Left colon (tissue), 2 donors: ENCODE results near the gene RHO. TPM values are rescaled to one million over a fixed set of nuclear protein-coding genes. Genes with fewer than 3 reads are reported as not detected.
"Not testable (repeated sequence)": the region's sequence is repeated elsewhere in the genome, so short reads cannot be mapped to it uniquely, and the experiment has no call there.

Experiments
- ATAC-seq: fragments of 200-7000 bp; cut with Tn5 transposase; one replicate; pipeline ENCODE4 v1.9.1; 2020; ENCODE audit warnings: mild to moderate bottlenecking, moderate library complexity
- DNase-seq, 2 donors: peaks; one replicate each; pipeline ENCODE4 v3.0.0-alpha.2; 2020
- intact Hi-C, 2 donors: fragments of 100-400 bp; cut with DNase I in 1 of 2; cut with micrococcal nuclease in 1 of 2; formaldehyde crosslinking; loops; one replicate each; pipeline versions ENCODE4 v1.11.2 to v1.14.0; 2022; cut with DNase I, micrococcal nuclease
- total RNA-seq, 2 donors: library from RNA; stranded (reverse); fragmentation: NEBNext Ultra II Directional; extraction: Animal tissue kit (Norgen Biotek cat#: 25700); gene quantifications; one replicate each; pipeline ENCODE4 v1.2.1, GENCODE V29; 2021
- donor health status: DM: no; HTN: no; CAD: no.
- donor health status: DM: yes; HTN: yes; CAD: no.

Gene RHO
- total RNA-seq, 2 donors from 2014 or later: not detected

- intact Hi-C loops: no loop called here
- no peak for DNase-seq
- no peak for ATAC-seq
Measured at GRCh38 chr3:129533406-129533805, 5.0 kb downstream of the RHO start.

DNA sequence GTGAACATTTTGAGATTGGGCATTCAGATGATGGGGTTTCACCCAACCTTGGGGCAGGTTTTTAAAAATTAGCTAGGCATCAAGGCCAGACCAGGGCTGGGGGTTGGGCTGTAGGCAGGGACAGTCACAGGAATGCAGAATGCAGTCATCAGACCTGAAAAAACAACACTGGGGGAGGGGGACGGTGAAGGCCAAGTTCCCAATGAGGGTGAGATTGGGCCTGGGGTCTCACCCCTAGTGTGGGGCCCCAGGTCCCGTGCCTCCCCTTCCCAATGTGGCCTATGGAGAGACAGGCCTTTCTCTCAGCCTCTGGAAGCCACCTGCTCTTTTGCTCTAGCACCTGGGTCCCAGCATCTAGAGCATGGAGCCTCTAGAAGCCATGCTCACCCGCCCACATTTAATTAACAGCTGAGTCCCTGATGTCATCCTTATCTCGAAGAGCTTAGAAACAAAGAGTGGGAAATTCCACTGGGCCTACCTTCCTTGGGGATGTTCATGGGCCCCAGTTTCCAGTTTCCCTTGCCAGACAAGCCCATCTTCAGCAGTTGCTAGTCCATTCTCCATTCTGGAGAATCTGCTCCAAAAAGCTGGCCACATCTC lies 6.1 kb downstream of the RHO start:
- ATAC-seq (no peak), DNase-seq (no peak)
- intact Hi-C loops: no loop called here

- no peak for DNase-seq
- intact Hi-C loops: no loop called here
- ATAC-seq: no peak
Measured at GRCh38 chr3:129535075-129535474, 6.6 kb downstream of the RHO start.

DNA sequence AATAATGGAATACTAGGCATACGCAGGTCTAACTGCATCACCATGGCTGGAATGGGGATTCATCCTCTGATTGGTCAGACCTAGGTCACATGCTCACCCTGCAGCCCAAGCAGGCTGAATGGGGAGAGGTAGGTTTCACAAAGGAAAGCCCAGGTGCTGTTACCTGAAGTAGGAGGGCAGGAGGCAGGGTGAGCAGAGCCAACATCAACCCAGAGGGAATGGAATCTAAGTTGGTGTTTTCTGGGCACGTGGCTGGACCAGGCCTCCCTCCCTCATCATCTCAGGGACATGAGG lies 7.9 kb downstream of the RHO start:
- DNase-seq: no peak
- no peak for ATAC-seq
- intact Hi-C loops: no loop called here

- DNase-seq (no peak), ATAC-seq (no peak)
- intact Hi-C loops: no loop called here
Measured at GRCh38 chr3:129536804-129537203, 8.4 kb downstream of the RHO start.

DNA sequence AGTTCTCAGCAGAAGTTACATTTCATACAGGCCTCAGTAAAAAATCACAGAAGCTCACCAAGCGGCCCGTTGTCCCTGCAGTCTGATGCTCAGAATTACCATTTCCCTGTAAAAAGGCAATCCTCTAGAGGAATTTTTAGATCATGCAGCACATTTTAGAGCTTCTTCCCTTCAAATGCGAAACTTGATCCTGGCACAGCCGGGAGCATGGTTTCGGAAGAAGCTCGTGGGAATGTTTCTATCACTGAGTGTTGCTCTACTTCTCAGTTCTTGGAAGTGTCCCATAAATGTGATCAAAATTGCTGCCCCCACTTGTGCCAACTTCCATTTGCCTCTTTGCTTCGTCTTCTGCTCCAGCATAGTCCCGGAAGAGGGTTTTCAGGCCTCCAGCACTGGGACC lies 10.8 kb downstream of the RHO start:
- DNase-seq (no peak), ATAC-seq (no peak)
- intact Hi-C loops: no loop called here

DNA sequence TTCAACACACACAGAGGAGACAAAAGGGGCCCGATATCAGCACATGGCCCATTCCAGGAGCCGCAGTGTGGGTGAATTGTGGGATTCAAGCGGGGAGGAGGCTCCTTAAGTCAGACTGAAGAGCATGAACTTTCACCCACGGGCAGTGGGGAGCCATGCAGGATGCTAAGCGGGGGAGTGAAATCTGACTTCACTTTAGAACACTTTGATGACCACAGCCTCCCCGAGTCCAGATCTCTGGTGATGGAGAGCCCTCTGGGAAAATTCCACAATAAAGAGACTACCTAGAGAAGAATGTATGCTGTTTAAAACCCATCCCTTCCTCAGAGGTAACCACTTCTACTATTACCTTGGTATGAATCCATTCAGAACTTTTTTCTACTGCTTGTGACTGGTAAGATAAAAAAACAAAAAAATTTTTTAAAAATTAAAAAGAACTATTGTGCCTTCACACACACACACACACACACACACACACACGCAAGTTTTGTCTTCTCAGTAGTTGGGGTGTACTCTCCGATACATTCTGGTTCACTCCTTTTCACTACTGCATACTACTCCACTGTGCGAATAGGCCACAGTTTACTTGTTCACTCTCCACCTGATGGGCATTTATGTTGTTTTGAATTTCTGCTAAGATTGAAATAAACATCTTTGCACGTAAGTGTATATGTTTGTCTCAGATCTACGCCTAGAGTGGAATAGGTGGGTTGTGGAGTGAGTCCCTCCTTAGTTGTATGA lies 12.5 kb downstream of the RHO start:
- DNase-seq (no peak), ATAC-seq (no peak)
- intact Hi-C loops: no loop called here

GRCh38 chr3:129542747-129543146 lies 14.3 kb downstream of the RHO start:
- no peak for ATAC-seq
- intact Hi-C loops: no loop called here
- DNase-seq: no peak

GRCh38 chr3:129543156-129543790 lies 14.8 kb downstream of the RHO start, which contains the start of gene H1-8:
H1-8 (plus strand) TSS chr3:129543175; CDS start chr3:129543219, 44 bp downstream.
- ATAC-seq (no peak), DNase-seq (no peak)
- intact Hi-C loops: no loop called here

DNA sequence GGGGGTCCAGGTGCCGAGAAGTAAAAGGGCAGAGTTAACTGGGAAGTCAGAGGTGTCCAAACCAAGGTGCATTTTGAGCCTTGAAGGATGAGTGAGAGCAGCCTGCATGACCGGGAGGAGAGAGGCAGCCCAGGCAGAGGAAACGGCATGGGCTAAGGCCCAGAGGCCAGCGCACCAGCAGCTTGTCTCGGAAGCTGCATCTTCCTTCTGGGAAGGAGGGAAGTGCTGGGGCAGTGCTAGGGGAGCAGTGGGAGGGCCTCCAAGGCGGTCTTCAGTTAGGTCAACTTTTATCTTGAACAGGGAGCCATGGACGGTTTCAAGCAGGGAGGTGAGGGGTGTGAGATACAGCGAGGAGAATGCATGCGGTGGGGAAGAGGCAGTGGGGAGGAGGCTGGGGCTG lies 15.6 kb downstream of the RHO start:
- DNase-seq (no peak), ATAC-seq (no peak)
- intact Hi-C loops: no loop called here

DNA sequence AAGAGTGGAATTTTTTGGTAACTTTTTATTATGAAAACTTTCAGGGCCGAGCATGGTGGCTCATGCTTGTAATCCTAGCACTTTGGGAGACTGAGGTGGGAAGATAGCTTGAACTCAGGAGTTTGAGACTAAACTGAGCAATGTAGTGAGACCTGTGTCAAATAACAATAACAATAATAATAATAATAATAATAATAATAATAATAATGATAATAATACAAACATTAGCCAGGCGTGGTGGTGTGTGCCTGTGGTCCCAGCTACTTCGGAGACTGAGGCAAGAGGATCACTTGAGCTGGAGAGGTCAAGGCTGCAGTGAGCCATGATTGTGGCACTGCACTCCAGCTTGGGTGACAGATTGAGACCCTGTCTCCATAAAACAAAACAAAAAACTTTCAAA lies 17.5 kb downstream of the RHO start:
- ATAC-seq, DNase-seq, intact Hi-C loops: not testable (repeated sequence)

- no peak for DNase-seq
- ATAC-seq: no peak
- intact Hi-C loops: no loop called here
Measured at GRCh38 chr3:129547241-129547640, 18.8 kb downstream of the RHO start.

GRCh38 chr3:129548104-129548965 lies 19.9 kb downstream of the RHO start:
- DNase-seq (no peak), ATAC-seq (no peak)
- intact Hi-C loops: no loop called here

- DNase-seq (no peak), ATAC-seq (no peak)
- intact Hi-C loops: no loop called here
Measured at GRCh38 chr3:129549006-129549800, 20.8 kb downstream of the RHO start.

- intact Hi-C loops: no loop called here
- ATAC-seq: no peak
Measured at GRCh38 chr3:129549805-129550204, 21.4 kb downstream of the RHO start.

GRCh38 chr3:129552287-129553050 lies 24.0 kb downstream of the RHO start:
- no peak for ATAC-seq
- intact Hi-C loops: no loop called here
- no peak for DNase-seq

More at GRCh38 chr3:129549805-129550204, 21.4 kb downstream of the RHO start:
- no peak for DNase-seq

DNA sequence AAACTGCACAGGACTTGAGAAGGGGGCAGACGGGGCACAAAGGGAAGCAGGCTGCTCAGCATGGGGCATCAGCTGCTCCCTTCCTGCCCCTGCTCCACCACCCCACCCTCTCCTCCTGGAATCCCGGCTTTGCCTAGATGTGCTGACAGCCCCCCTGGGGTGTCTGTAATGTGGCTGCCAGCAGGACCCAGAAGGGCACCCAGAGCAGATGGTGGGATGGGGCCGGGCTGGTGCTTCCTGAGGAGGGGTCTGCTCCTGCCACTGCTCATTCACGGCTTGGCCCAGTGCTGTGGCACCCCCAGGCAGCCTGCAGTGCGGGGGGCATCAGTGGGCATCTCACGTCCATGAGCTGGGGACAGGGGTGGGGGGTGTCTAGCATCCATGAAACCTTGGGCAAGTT lies 24.7 kb downstream of the RHO start:
- ATAC-seq: no peak
- intact Hi-C loops: no loop called here
- no peak for DNase-seq

DNA sequence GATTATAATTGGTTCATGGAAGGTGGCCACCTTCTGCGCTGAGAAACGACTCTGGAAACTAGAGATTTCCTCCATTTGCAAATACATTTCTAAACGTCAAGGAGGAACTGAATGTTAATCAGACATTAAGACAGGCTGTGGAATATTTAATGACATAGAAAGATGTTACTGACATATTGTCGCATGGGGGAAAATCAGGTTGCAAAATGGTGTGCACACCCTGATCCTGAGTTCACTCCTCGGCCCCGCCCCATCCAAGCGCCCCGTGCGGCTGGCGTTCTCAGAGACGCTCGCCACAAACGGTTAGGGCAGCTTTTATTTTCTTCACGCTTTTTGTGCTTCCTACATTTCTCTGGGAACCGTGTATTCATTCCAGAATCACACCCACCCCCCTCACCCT lies 25.3 kb downstream of the RHO start:
- ATAC-seq: peak; percentile 51
- intact Hi-C loops: no loop called here
- no peak for DNase-seq
